WTC11 (cell line): ENCODE results near the gene SYS1. TPM values are rescaled to one million over a fixed set of nuclear protein-coding genes. Genes with fewer than 3 reads are reported as not detected.
A peak's percentile ranks its signal among the peaks of the same experiment; 100 is the strongest.

Source experiments
- ATAC-seq: fragments of 200-7000 bp; cut with Tn5 transposase; 2 replicates; pipeline ENCODE4 v1.10.0; 2021; ENCODE audit warnings: mild to moderate bottlenecking, moderate library complexity
- CTCF ChIA-PET: fragments of 300-600 bp; sonication (Branson Sonifier 250); formaldehyde crosslinking; loops from one replicate; lab custom pipeline; 2021; ENCODE audit warnings: antibody characterized with exemption; lab: Charles Lee
- POLR2A ChIA-PET: fragments of 350-600 bp; sonication (Branson Sonifier 250); formaldehyde crosslinking; loops from one replicate; lab custom pipeline; 2021; ENCODE audit warnings: antibody characterized with exemption; lab: Charles Lee
- DNase-seq: peaks from one replicate; pipeline ENCODE4 v3.0.0; 2021; ENCODE audit warnings: low spot score
- H3K27ac Mint-ChIP-seq: 2 replicates; pipeline ENCODE4 v1.8.0; 2021; ENCODE audit warnings: mixed read lengths
- H3K27me3 Mint-ChIP-seq: 2 replicates; pipeline ENCODE4 v1.8.0; 2021; ENCODE audit warnings: low read depth, mild to moderate bottlenecking, moderate library complexity, mixed read lengths
- H3K36me3 Mint-ChIP-seq: 2 replicates; pipeline ENCODE4 v1.8.0; 2021; ENCODE audit warnings: mixed read lengths
- H3K4me1 Mint-ChIP-seq: 2 replicates; pipeline ENCODE4 v1.8.0; 2022; ENCODE audit warnings: mixed read lengths
- H3K4me3 Mint-ChIP-seq: 2 replicates; pipeline ENCODE4 v1.8.0; 2021; ENCODE audit warnings: mild to moderate bottlenecking, moderate library complexity, mixed read lengths
- H3K9me3 Mint-ChIP-seq: 2 replicates; pipeline ENCODE4 v1.8.0; 2021; ENCODE audit warnings: mixed read lengths
- ARID4B ChIP-seq: sonication (generic); formaldehyde crosslinking; IDR thresholded peaks from 2 replicates; pipeline ENCODE4 v1.8.0; 2023; ENCODE audit warnings: missing genetic modification reagents, mild to moderate bottlenecking, borderline replicate concordance
- ETV6 ChIP-seq: sonication (generic); formaldehyde crosslinking; IDR thresholded peaks from 2 replicates; pipeline ENCODE4 v1.8.1; 2022; ENCODE audit warnings: mild to moderate bottlenecking, missing genetic modification reagents
- FOXP1 ChIP-seq: sonication (generic); formaldehyde crosslinking; IDR thresholded peaks from 2 replicates; pipeline ENCODE4 v1.8.0; 2022; ENCODE audit warnings: missing genetic modification reagents, mild to moderate bottlenecking, moderate library complexity, borderline replicate concordance
- HMGXB4 ChIP-seq: sonication (generic); formaldehyde crosslinking; IDR thresholded peaks from 2 replicates; pipeline ENCODE4 v1.8.1; 2023; ENCODE audit warnings: mild to moderate bottlenecking, moderate library complexity, missing genetic modification reagents
- KAT7 ChIP-seq: sonication (generic); formaldehyde crosslinking; IDR thresholded peaks from 2 replicates; pipeline ENCODE4 v1.8.1; 2023; ENCODE audit warnings: missing genetic modification reagents, mild to moderate bottlenecking, borderline replicate concordance
- MYBL2 ChIP-seq: sonication (generic); formaldehyde crosslinking; IDR thresholded peaks from 2 replicates; pipeline ENCODE4 v1.8.1; 2023; ENCODE audit warnings: mild to moderate bottlenecking, moderate library complexity, missing genetic modification reagents
- NFE2L1 ChIP-seq: sonication (generic); formaldehyde crosslinking; IDR thresholded peaks from 2 replicates; pipeline ENCODE4 v1.8.1; 2023; ENCODE audit warnings: missing genetic modification reagents
- NFYB ChIP-seq: sonication (generic); formaldehyde crosslinking; conservative IDR thresholded peaks from 2 replicates; pipeline ENCODE4 v1.8.0; 2022; ENCODE audit warnings: low read depth, missing genetic modification reagents
- NR2C2 ChIP-seq: sonication (generic); formaldehyde crosslinking; IDR thresholded peaks from 2 replicates; pipeline ENCODE4 v1.8.0; 2022; ENCODE audit warnings: mild to moderate bottlenecking, missing genetic modification reagents
- OVOL2 ChIP-seq: fragments of 250-450 bp; sonication (Bioruptor Pico); IDR thresholded peaks from 2 replicates; pipeline ENCODE4 v1.9.0; 2021; ENCODE audit warnings: mild to moderate bottlenecking, borderline replicate concordance
- RORB ChIP-seq: fragments of 250-450 bp; sonication (Bioruptor Pico); IDR thresholded peaks from 2 replicates; pipeline ENCODE4 v1.9.0; 2021; ENCODE audit warnings: mild to moderate bottlenecking
- STAT6 ChIP-seq: sonication (generic); formaldehyde crosslinking; conservative IDR thresholded peaks from 2 replicates; pipeline ENCODE4 v1.8.1; 2023; ENCODE audit warnings: mild to moderate bottlenecking, low read depth, missing genetic modification reagents, moderate library complexity
- TEAD1 ChIP-seq: sonication (generic); formaldehyde crosslinking; IDR thresholded peaks from 2 replicates; pipeline ENCODE4 v1.8.0; 2022; ENCODE audit warnings: mild to moderate bottlenecking, missing genetic modification reagents
- USF2 ChIP-seq: sonication (generic); formaldehyde crosslinking; IDR thresholded peaks from 2 replicates; pipeline ENCODE4 v1.8.1; 2023; ENCODE audit warnings: mild to moderate bottlenecking, missing genetic modification reagents, moderate library complexity
- ZBTB21 ChIP-seq: sonication (generic); formaldehyde crosslinking; IDR thresholded peaks from 2 replicates; pipeline ENCODE4 v1.8.1; 2023; ENCODE audit warnings: mild to moderate bottlenecking, missing genetic modification reagents, borderline replicate concordance
- ZNF121 ChIP-seq: sonication (generic); formaldehyde crosslinking; IDR thresholded peaks from 2 replicates; pipeline ENCODE4 v1.8.0; 2023; ENCODE audit warnings: missing genetic modification reagents
- total RNA-seq: library from RNA; stranded (reverse); gene quantifications from 3 replicates; pipeline ENCODE4 v1.2.3, GENCODE V29; 2021
- TF ChIP-seq, protein P1 (sequence below): sonication (generic); formaldehyde crosslinking; IDR thresholded peaks from 2 replicates; pipeline ENCODE4 v1.8.1; 2023; ENCODE audit warnings: mild to moderate bottlenecking, missing genetic modification reagents, moderate library complexity
- TF ChIP-seq, protein P2 (sequence below): sonication (generic); formaldehyde crosslinking; IDR thresholded peaks from 2 replicates; pipeline ENCODE4 v1.8.0; 2022; ENCODE audit warnings: missing genetic modification reagents

The SYS1 gene
- total RNA-seq, 1 experiment from 2014 or later, result 16.4 TPM

- ChIA-PET CTCF (interaction anchor here (0.9 to 1.4 kb wide), 4 partner anchors 23 to 358 kb away, joined by 3 to 7 read pairs (median 4); partner anchors contain the start of gene SYS1), POLR2A (no interaction called here)
- H3K36me3 Mint-ChIP-seq, result peaks cover 12% of the 10 kb centered on the region
Measured at GRCh38 chr20:45413479-45413878, 50.5 kb downstream of the SYS1 start.

DNA sequence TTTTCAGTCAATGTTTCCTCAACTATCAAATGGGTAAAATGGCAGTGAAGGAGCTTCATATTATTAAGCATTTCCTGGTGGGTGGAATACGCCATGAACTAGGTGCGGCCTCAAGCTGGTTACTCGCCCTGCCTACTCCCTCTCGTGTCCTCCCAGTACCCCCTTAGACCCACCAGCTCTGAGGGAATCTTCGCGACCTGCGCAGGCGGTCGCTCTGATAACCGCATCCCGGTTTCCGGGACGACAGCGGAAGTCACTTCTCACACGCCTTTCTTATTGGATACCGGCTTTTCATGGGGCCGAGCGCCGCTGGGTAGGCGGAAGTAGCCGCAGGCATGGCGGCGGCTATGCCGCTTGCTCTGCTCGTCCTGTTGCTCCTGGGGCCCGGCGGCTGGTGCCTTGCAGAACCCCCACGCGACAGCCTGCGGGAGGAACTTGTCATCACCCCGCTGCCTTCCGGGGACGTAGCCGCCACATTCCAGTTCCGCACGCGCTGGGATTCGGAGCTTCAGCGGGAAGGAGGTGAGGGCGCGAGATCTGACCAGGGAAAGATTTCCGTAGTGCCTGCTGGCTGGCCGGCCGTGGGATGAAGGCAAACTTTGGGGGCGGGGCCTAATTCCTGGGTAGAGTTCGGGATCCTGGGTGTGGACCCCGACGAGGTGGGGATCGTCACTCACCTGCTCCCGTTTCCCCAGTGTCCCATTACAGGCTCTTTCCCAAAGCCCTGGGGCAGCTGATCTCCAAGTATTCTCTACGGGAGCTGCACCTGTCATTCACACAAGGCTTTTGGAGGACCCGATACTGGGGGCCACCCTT, 53.1 kb downstream of the SYS1 start, which contains the start of gene PIGT:
Gene PIGT (plus strand): TSS at position 320 of the 816 bp plus-strand sequence. CDS start 16 bp downstream, at position 336.
- POLR2A ChIA-PET, result interaction anchor here (1.1 to 1.6 kb wide), 4 partner anchors 9 to 53 kb away, joined by 3 to 6 read pairs (median 4); partner anchors contain the start of gene SYS1
- H3K4me3 Mint-ChIP-seq, result peak within 1 kb of the TSS; percentile 91
- H3K27ac Mint-ChIP-seq, result peak within 1 kb of the TSS; percentile 71
- peaks cover 21% of the 10 kb centered on the region for H3K36me3 Mint-ChIP-seq
- ATAC-seq (peak; percentile 97), DNase-seq (peak; percentile 82)
- no peaks in the 10 kb centered on the region for H3K27me3 Mint-ChIP-seq
- H3K4me1 Mint-ChIP-seq, result peaks cover 10% of the 10 kb centered on the region
- H3K9me3 Mint-ChIP-seq, result no peaks in the 10 kb centered on the region
- CTCF ChIA-PET, result interaction anchor here (0.5 to 2.1 kb wide), 17 partner anchors 9 to 355 kb away, joined by 3 to 30 read pairs (median 4); partner anchors contain the start of genes MATN4 and SYS1
- peak; percentile 87 for TF ChIP-seq NFYB (CRISPR knock-in tag)
- peak; percentile 51 for TF ChIP-seq ETV6 (CRISPR knock-in tag)
- peak; percentile 69; the same call in 1 of the 2 replicates for TF ChIP-seq HMGXB4
- TF ChIP-seq FOXP1, result peak; percentile 85
- no peak for TF ChIP-seq ZNF121 (CRISPR knock-in tag)
- peak; percentile 76 for TF ChIP-seq TEAD1 (CRISPR knock-in tag)
- TF ChIP-seq, protein P1, sequence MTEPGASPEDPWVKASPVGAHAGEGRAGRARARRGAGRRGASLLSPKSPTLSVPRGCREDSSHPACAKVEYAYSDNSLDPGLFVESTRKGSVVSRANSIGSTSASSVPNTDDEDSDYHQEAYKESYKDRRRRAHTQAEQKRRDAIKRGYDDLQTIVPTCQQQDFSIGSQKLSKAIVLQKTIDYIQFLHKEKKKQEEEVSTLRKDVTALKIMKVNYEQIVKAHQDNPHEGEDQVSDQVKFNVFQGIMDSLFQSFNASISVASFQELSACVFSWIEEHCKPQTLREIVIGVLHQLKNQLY (CRISPR knock-in tag), result no peak
- peak; percentile 57; the same call in 1 of the 2 replicates for TF ChIP-seq NFE2L1
- TF ChIP-seq ZBTB21, result peak; percentile 77; the same call in 1 of the 2 replicates
- 0 out of 2 replicates have a peak, but pooled peaks have one; percentile 34 for TF ChIP-seq USF2 (CRISPR knock-in tag)
- TF ChIP-seq STAT6 (CRISPR knock-in tag), result no peak
- no peak for TF ChIP-seq KAT7 (CRISPR knock-in tag)
- TF ChIP-seq ARID4B (CRISPR knock-in tag), result peak; percentile 88; the same call in 1 of the 2 replicates

More at GRCh38 chr20:45413479-45413878, 50.5 kb downstream of the SYS1 start:
- no peaks in the 10 kb centered on the region for H3K9me3 Mint-ChIP-seq
- H3K4me1 Mint-ChIP-seq, result peaks cover 10% of the 10 kb centered on the region
- no peak overlapping the region for H3K4me3 Mint-ChIP-seq
- no peaks in the 10 kb centered on the region for H3K27me3 Mint-ChIP-seq
- no peak for DNase-seq
- ATAC-seq, result no peak
- H3K27ac Mint-ChIP-seq, result no peak overlapping the region
- TF ChIP-seq FOXP1 (no peak), RORB (CRISPR knock-in tag) (no peak), MYBL2 (CRISPR knock-in tag) (no peak), OVOL2 (CRISPR knock-in tag) (no peak), NR2C2 (CRISPR knock-in tag) (no peak), KAT7 (CRISPR knock-in tag) (no peak)
- TF ChIP-seq, protein P2, sequence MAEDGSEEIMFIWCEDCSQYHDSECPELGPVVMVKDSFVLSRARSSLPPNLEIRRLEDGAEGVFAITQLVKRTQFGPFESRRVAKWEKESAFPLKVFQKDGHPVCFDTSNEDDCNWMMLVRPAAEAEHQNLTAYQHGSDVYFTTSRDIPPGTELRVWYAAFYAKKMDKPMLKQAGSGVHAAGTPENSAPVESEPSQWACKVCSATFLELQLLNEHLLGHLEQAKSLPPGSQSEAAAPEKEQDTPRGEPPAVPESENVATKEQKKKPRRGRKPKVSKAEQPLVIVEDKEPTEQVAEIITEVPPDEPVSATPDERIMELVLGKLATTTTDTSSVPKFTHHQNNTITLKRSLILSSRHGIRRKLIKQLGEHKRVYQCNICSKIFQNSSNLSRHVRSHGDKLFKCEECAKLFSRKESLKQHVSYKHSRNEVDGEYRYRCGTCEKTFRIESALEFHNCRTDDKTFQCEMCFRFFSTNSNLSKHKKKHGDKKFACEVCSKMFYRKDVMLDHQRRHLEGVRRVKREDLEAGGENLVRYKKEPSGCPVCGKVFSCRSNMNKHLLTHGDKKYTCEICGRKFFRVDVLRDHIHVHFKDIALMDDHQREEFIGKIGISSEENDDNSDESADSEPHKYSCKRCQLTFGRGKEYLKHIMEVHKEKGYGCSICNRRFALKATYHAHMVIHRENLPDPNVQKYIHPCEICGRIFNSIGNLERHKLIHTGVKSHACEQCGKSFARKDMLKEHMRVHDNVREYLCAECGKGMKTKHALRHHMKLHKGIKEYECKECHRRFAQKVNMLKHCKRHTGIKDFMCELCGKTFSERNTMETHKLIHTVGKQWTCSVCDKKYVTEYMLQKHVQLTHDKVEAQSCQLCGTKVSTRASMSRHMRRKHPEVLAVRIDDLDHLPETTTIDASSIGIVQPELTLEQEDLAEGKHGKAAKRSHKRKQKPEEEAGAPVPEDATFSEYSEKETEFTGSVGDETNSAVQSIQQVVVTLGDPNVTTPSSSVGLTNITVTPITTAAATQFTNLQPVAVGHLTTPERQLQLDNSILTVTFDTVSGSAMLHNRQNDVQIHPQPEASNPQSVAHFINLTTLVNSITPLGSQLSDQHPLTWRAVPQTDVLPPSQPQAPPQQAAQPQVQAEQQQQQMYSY (CRISPR knock-in tag), result no peak
